GM12891 (cell line): ENCODE data around the gene PCDHGC3. TPM values are rescaled to one million over a fixed set of nuclear protein-coding genes. Genes with fewer than 3 reads are reported as not detected.
A peak's percentile ranks its signal among the peaks of the same experiment; 100 is the strongest.
"Not testable (repeated sequence)": the region's sequence is repeated elsewhere in the genome, so short reads cannot be mapped to it uniquely, and the experiment has no call there.

Source experiments
- DNase-seq: peaks from one replicate; pipeline ENCODE4 v3.0.0; 2011; ENCODE audit warnings: low spot score; ENCODE audit not compliant: insufficient read length
- FAIRE-seq: peaks from 2 replicates; lab custom pipeline; 2011; peaks lifted over from hg19 to GRCh38; lab: Jason Lieb, UNC
- PAX5 ChIP-seq: IDR thresholded peaks from 2 replicates; pipeline ENCODE4 v1.6.1; 2011; ENCODE audit warnings: low read length, moderate library complexity, mild to moderate bottlenecking; ENCODE audit not compliant: insufficient read depth, severe bottlenecking
- POLR2A ChIP-seq: IDR thresholded peaks from 2 replicates; pipeline ENCODE4 v1.6.1; 2011; ENCODE audit warnings: low read depth, low read length, control low read depth
- POLR2AphosphoS5 ChIP-seq: IDR thresholded peaks from 2 replicates; pipeline ENCODE4 v1.6.1; 2011; ENCODE audit warnings: low read depth, low read length, control low read depth
- POU2F2 ChIP-seq: IDR thresholded peaks from 2 replicates; pipeline ENCODE4 v1.6.1; 2011; ENCODE audit warnings: low read depth, mild to moderate bottlenecking, control low read depth, low read length, moderate library complexity
- SPI1 ChIP-seq: IDR thresholded peaks from 2 replicates; pipeline ENCODE4 v1.6.1; 2011; ENCODE audit warnings: low read depth, low read length, control low read depth
- TAF1 ChIP-seq: IDR thresholded peaks from 2 replicates; pipeline ENCODE4 v1.6.1; 2011; ENCODE audit warnings: low read depth, low read length, control low read depth
- polyA plus RNA-seq: library from polyadenylated mRNA; unstranded; fragments of >200 nt; gene quantifications from one replicate; pipeline ENCODE4 v1.2.1, GENCODE V29; 2012; ENCODE audit warnings: low read depth, missing spikeins, inconsistent platforms; ENCODE audit not compliant: missing spikeins

PCDHGC3 gene
- polyA plus RNA-seq: 8.0 TPM

DNA sequence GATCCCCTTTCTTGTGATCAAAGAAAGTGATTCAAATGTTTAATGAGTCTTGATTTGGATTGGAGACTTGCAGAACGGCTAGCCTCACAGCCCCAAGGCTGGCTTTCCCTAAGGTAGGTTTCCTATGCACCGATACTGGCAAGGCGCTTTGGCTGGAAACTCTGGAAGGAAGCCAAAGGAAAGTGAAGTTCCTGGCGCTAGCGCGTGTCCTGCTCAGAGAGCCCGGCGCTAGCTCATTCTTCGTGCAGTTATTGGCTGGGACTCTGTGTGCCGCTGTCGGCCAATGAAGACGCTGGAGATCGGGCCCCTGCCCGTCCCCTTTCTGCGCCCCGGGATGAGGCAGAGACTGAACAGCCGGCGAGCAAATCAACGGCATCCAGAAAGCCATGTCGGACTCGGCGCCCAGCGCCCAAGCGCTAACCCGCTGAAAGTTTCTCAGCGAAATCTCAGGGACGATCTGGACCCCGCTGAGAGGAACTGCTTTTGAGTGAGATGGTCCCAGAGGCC, at the start of gene PCDHGC3:
PCDHGC3 (plus strand) TSS at position 342 of the 507 bp plus-strand sequence; CDS start at position 493, 151 bp downstream.
- peak; percentile 69 for DNase-seq
- TF ChIP-seq TAF1 (0 out of 2 replicates have a peak, but pooled peaks have one; percentile 25), POU2F2 (0 out of 2 replicates have a peak, but pooled peaks have one; percentile 54), SPI1 (0 out of 2 replicates have a peak, but pooled peaks have one; percentile 13), POLR2AphosphoS5 (no peak), POLR2A (no peak), PAX5 (no peak)
- peak; percentile 85 for FAIRE-seq

DNA sequence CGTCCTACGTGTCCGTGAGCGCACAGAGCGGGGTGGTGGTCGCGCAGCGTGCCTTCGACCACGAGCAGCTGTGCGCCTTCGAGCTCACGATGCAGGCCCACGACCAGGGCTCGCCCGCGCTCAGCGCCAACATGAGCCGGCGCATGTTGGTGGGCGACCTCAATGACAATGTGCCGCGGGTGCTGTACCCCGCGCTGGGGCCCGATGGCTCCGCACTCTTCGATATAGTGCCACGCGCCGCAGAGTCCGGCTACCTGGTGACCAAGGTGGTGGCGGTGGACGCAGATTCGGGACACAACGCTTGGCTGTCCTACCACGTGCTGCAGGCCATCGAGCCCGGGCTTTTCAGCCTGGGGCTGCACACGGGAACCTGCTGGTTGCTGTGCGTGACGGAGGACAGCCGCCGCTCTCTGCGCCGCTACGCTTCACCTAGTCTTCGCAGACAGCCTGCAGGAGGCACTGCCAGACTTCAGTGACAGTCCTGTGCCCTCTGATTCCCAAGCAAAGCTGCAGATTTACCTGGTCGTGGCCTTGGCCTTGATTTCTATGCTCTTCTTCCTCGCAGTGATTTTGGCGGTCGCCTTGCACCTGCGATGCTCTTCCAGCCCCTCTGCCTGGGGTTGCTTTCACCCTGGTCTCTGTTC, 47.9 kb upstream of the PCDHGC3 start:
- TF ChIP-seq TAF1: no peak
- no peak for TF ChIP-seq POLR2A
- no peak for TF ChIP-seq POLR2AphosphoS5
- no peak for TF ChIP-seq PAX5
- no peak for TF ChIP-seq SPI1
- no peak for TF ChIP-seq POU2F2
- FAIRE-seq (no peak), DNase-seq (no peak)

DNA sequence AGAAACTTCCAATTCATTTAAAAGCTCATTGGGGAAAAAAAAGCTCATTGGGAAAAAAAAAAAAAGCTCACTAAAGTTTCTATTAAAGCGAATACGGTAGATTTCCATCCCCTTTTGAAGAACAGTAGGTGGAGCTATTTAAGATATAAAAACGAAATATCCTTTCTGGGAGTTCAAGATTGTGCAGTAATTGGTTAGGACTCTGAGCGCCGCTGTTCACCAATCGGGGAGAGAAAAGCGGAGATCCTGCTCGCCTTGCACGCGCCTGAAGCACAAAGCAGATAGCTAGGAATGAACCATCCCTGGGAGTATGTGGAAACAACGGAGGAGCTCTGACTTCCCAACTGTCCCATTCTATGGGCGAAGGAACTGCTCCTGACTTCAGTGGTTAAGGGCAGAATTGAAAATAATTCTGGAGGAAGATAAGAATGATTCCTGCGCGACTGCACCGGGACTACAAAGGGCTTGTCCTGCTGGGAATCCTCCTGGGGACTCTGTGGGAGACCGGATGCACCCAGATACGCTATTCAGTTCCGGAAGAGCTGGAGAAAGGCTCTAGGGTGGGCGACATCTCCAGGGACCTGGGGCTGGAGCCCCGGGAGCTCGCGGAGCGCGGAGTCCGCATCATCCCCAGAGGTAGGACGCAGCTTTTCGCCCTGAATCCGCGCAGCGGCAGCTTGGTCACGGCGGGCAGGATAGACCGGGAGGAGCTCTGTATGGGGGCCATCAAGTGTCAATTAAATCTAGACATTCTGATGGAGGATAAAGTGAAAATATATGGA, 45.2 kb upstream of the PCDHGC3 start, which contains the start of gene PCDHGA12:
PCDHGA12 (plus strand) TSS at position 176 of the 782 bp plus-strand sequence; CDS start at position 429, 253 bp downstream.
- DNase-seq: no peak
- TF ChIP-seq POLR2AphosphoS5 (no peak), PAX5 (no peak), SPI1 (no peak), POLR2A (no peak), TAF1 (no peak), POU2F2 (no peak)
- no peak for FAIRE-seq

DNA sequence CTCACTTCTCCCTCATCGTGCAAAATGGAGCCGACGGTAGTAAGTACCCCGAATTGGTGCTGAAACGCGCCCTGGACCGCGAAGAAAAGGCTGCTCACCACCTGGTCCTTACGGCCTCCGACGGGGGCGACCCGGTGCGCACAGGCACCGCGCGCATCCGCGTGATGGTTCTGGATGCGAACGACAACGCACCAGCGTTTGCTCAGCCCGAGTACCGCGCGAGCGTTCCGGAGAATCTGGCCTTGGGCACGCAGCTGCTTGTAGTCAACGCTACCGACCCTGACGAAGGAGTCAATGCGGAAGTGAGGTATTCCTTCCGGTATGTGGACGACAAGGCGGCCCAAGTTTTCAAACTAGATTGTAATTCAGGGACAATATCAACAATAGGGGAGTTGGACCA, 44.5 kb upstream of the PCDHGC3 start:
- FAIRE-seq (no peak), DNase-seq (no peak)
- TF ChIP-seq PAX5: no peak
- TF ChIP-seq POLR2A: no peak
- TF ChIP-seq POLR2AphosphoS5: no peak
- no peak for TF ChIP-seq POU2F2
- no peak for TF ChIP-seq SPI1

DNA sequence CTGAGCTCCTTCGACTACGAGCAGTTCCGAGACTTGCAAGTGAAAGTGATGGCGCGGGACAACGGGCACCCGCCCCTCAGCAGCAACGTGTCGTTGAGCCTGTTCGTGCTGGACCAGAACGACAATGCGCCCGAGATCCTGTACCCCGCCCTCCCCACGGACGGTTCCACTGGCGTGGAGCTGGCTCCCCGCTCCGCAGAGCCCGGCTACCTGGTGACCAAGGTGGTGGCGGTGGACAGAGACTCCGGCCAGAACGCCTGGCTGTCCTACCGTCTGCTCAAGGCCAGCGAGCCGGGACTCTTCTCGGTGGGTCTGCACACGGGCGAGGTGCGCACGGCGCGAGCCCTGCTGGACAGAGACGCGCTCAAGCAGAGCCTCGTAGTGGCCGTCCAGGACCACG, 43.5 kb upstream of the PCDHGC3 start:
- not testable (repeated sequence) for DNase-seq, FAIRE-seq

DNA sequence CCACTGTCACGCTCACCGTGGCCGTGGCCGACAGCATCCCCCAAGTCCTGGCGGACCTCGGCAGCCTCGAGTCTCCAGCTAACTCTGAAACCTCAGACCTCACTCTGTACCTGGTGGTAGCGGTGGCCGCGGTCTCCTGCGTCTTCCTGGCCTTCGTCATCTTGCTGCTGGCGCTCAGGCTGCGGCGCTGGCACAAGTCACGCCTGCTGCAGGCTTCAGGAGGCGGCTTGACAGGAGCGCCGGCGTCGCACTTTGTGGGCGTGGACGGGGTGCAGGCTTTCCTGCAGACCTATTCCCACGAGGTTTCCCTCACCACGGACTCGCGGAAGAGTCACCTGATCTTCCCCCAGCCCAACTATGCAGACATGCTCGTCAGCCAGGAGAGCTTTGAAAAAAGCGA, 43.0 kb upstream of the PCDHGC3 start:
- DNase-seq, FAIRE-seq: not testable (repeated sequence)

DNA sequence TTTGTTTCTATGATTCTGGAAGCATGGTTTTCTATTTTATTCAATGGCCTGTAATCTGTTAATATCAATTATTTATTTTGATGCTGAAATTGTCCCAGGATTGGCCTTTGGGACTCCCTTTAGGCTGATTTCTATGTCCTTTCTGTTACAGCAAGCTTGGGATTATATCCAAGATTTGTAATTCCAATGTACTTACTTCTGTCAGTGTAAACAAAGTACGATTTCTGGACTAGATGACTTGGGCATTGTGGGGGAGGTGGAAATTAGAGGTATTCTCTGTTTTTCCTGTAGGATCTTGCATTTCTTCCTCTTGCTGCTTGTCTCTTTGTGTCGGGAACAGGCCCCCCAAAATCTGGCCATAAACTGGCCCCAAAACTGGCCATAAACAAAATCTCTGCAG, 41.8 kb upstream of the PCDHGC3 start:
- FAIRE-seq: no peak
- TF ChIP-seq SPI1: no peak
- TF ChIP-seq TAF1: no peak
- no peak for TF ChIP-seq POLR2AphosphoS5
- no peak for TF ChIP-seq POU2F2
- TF ChIP-seq PAX5: no peak
- TF ChIP-seq POLR2A: no peak
- DNase-seq: no peak

DNA sequence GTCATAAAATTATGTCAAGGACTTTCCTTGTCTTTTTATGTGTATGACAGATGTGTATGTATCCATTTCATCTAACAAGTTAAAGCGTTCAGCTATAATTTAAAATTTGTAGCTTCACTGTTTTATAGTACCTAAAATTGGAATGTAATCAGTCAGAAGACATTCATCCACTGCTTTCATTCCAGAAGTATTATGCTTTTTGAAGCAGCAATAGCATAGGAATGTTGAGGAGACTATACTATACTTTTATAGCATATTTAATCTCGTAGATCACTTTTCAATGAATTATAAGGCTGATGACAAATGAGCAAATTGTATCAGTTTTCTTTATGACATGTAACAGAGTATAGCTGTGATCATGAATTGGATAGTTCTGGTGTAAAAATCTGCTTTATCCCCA, 38.5 kb upstream of the PCDHGC3 start:
- FAIRE-seq (no peak), DNase-seq (no peak)
- no peak for TF ChIP-seq PAX5
- TF ChIP-seq TAF1: no peak
- no peak for TF ChIP-seq POLR2AphosphoS5
- no peak for TF ChIP-seq POLR2A
- TF ChIP-seq SPI1: no peak
- TF ChIP-seq POU2F2: no peak

DNA sequence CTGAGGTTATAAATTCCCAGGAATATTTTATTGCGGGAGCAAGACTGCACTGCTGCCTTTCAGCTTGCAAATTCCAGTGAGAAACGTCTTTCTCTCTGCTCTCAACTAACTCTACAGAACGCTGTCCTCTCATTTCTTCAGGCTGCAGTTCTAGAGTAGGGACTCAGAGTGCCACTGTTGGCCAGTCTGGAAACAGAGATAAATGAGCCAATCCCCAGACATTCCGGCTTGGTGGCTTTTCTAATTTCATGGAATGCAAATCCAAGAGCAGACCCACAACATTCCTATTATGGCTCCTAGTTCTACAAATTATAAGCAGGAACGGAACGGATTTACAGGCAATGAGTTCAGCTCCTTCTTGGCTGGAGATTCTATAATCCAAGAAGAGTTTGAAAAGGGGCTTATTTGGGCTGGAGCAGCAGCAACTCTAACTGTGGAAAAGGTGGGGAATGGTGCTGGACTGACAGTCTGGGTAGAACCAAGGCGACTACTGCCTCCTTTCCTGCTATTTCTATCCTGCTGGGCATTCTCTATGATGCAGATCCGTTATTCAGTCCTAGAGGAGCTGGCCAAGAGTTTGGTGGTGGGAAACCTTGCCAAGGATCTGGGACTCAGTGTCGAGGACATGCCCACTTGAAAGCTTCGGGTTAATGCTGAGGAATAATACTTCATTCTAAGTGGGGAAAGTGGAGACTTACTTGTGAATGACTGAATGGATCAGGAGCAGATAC, 36.2 kb upstream of the PCDHGC3 start:
- no peak for DNase-seq
- FAIRE-seq: no peak
- TF ChIP-seq POLR2A (no peak), SPI1 (no peak), POLR2AphosphoS5 (no peak), POU2F2 (no peak), PAX5 (no peak)

DNA sequence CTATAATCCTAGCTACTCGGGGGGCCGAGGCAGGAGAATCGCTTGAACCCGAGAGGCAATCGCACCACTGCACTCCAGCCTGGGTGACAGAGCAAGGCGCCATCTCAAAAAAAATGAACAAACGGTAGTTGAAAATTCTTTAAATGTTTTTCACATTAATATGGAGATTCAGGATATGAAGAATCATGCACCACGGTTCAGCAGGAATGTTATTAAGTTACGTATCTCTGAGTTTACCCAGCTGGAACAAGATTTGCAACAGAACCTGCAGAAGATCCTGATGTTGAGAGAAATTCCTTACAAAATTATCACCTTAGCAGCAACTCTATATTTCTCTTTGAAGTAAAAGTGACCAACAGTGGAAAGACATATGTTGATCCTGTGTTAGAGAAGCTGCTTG, 35.4 kb upstream of the PCDHGC3 start:
- no peak for DNase-seq
- FAIRE-seq: no peak
- TF ChIP-seq POLR2A (no peak), PAX5 (no peak), POU2F2 (no peak), POLR2AphosphoS5 (no peak), SPI1 (no peak), TAF1 (no peak)
